GM21381 (cell line): ENCODE measurements around the gene KCNMB3.

Experiments used
- ATAC-seq: cut with Tn5 transposase; IDR thresholded peaks from one replicate; pipeline ENCODE4 v1.9.1; 2021; ENCODE audit warnings: mild to moderate bottlenecking, moderate library complexity; ENCODE audit not compliant: unreplicated experiment

The KCNMB3 gene

DNA sequence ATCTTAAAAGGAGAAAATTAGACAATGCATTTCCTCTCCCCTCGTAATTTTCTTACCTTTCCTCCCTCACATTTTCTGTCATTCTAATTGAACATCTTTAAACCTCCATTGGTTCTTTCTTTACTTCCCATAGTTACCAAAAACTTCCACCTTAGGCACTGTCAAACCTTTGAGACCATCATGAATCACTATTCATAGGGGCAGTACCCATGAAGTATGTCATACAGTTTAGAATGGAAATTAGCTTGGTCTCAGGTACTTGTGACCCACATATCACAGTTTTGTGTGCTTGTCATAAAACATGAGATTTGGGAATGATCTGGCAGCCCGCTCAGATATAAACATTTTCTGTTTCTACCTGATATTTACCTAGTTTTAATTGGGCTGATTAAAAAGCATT is 50.1 kb downstream of the KCNMB3 start:
- no peak for ATAC-seq

DNA sequence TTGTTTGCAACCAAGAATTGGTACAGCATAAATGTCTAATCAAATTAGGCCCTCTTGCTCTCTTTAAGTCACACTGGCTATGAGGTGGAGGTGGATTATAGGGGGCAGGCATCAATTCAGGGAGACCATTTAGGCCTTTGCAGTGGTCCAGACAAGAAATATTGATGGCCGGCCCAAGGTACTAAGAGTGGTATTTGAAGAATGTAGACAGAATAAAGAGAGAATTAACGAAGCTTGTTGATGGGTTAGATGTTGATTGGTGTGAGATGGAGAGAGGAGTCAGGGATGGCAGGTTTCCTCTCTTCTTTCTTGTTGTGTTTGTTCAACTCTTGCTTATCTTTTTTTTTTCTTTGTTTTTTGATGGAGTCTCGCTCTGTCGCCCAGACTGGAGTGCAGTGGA is 54.2 kb downstream of the KCNMB3 start:
- ATAC-seq = no peak

DNA sequence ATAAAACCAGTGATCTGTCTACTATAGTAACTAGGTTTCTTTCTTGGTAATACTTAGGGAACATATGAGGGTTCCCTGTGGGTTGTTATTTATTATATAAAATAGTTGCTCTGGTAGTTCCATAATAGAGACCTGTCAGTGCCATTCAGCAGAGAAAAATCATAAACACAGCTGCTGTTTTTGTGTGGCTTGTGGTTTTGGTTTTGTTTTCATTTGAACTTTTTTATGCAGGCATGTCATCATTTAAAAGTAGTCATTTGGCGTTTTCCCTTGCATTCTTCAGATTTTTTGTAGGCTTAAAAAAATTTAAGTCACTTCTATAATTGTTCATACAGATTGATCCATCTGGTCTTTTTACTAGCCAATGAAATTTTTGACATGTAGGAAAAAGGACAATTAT is 54.8 kb downstream of the KCNMB3 start:
- ATAC-seq = peak; percentile 91

DNA sequence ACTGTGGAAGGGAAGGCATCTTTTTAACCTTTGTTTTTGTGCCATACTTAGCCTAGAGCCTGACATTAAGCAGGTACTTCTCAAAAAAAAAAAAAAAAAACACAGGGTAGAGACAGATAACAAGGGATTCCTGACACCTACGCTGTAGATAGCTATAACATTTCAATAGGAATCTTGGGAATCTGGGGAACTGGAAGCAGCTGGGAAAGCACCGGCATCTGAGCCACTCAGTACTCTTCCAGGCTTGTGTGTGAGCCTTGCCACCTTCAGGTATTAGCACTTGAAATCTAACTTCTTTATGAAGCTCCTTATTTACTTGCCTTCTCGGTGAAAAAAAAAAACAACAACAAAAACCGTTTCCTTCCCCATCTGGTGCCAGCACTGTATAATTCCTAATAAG is 56.0 kb downstream of the KCNMB3 start:
- ATAC-seq = no peak
